HepG2 (cell line): ENCODE data around the gene PCDH12.

ENCODE experiments used
- ETS1 ChIP-seq: sonication (generic); formaldehyde crosslinking; IDR thresholded peaks from 2 replicates; pipeline ENCODE4 v1.4.0; 2020; ENCODE audit warnings: missing genetic modification reagents
- GATAD2A ChIP-seq: IDR thresholded peaks from 2 replicates; pipeline ENCODE4 v1.6.1; 2016
- MAFK ChIP-seq, 2 experiments: IDR thresholded peaks in 1 of 2; conservative IDR thresholded peaks in 1 of 2; 2 replicates each; pipeline ENCODE4 v1.6.1; 2011; ENCODE audit warnings: improper control_type of control experiment in 2 of 2, low read length in 2 of 2
- POLR2A ChIP-seq, 2 experiments: IDR thresholded peaks; 2 replicates each; pipeline ENCODE4 v1.6.1; 2011; ENCODE audit warnings: low read depth in 2 of 2, low read length in 2 of 2, mild to moderate bottlenecking in 1 of 2, moderate library complexity in 1 of 2; ENCODE audit not compliant: insufficient read depth in 1 of 2
- SIN3A ChIP-seq: IDR thresholded peaks from 2 replicates; pipeline ENCODE4 v1.6.1; 2011; ENCODE audit warnings: low read depth, mild to moderate bottlenecking, control low read depth, low read length, borderline replicate concordance
- ZMYM2 ChIP-seq: sonication (generic); formaldehyde crosslinking; IDR thresholded peaks from 2 replicates; pipeline ENCODE4 v1.8.0; 2022; ENCODE audit warnings: mild to moderate bottlenecking, missing genetic modification reagents
- ZNF160 ChIP-seq: sonication (generic); formaldehyde crosslinking; IDR thresholded peaks from 2 replicates; pipeline ENCODE4 v1.8.0; 2022; ENCODE audit warnings: mild to moderate bottlenecking, inconsistent platforms, missing genetic modification reagents
- TF ChIP-seq, protein P1 (sequence below): sonication (generic); formaldehyde crosslinking; IDR thresholded peaks from 2 replicates; pipeline ENCODE4 v1.5.1; 2020; ENCODE audit warnings: mild to moderate bottlenecking, missing genetic modification reagents

DNA sequence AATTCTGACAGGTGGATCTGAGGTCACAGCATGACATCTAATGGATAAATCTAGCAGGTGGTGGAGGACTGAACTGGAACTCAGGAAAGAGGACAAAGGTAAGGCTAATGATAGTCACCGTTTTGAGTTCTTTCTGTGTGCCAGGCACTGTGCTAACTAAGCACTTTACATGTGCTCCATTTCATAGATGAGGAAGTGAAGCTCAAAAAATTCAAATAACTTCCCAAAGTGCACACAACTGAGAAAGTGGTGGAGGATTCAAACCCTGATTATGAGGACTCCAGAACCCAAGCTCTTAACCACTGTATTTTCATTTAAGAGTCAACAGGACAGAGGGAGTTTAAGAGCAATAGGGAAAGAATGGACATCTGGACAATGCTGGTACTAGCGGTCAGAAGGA, 41.5 kb downstream of the PCDH12 start:
- no peak for TF ChIP-seq POLR2A (IDR thresholded peaks at IDR 0.05; ENCODE audit: insufficient read depth in 1 of 2, low read depth in 2 of 2, low read length in 2 of 2)
- no peak for TF ChIP-seq GATAD2A
- TF ChIP-seq ZNF160 (CRISPR knock-in tag): no peak
- TF ChIP-seq MAFK (conservative IDR thresholded peaks at IDR 0.05 in 1 of 2, IDR thresholded peaks at IDR 0.05 in 1 of 2; ENCODE audit: low read length in 2 of 2): no peak
- no peak for TF ChIP-seq ETS1
- TF ChIP-seq, protein P1, sequence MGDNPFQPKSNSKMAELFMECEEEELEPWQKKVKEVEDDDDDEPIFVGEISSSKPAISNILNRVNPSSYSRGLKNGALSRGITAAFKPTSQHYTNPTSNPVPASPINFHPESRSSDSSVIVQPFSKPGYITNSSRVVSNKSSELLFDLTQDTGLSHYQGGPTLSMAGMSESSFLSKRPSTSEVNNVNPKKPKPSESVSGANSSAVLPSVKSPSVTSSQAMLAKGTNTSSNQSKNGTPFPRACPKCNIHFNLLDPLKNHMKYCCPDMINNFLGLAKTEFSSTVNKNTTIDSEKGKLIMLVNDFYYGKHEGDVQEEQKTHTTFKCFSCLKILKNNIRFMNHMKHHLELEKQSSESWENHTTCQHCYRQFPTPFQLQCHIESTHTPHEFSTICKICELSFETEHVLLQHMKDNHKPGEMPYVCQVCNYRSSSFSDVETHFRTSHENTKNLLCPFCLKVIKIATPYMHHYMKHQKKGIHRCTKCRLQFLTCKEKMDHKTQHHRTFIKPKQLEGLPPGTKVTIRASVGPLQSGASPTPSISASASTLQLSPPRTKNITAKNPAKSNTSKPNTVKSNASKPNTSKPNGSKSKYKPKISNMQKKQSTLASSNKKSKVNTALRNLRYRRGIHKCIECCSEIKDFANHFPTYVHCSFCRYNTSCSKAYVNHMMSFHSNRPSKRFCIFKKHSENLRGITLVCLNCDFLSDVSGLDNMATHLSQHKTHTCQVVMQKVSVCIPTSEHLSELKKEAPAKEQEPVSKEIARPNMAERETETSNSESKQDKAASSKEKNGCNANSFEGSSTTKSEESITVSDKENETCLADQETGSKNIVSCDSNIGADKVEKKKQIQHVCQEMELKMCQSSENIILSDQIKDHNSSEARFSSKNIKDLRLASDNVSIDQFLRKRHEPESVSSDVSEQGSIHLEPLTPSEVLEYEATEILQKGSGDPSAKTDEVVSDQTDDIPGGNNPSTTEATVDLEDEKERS (CRISPR knock-in tag): no peak
- no peak for TF ChIP-seq ZMYM2 (CRISPR knock-in tag)
- no peak for TF ChIP-seq SIN3A
